ENCODE data around the gene IL17RC. TPM values are rescaled to one million over a fixed set of nuclear protein-coding genes. Genes with fewer than 3 reads are reported as not detected.
"Not testable (repeated sequence)": the region's sequence is repeated elsewhere in the genome, so short reads cannot be mapped to it uniquely, and the experiment has no call there.

Gene IL17RC
- total RNA-seq, 4 donors from 2014 or later, result 61.1 to 74.4 (median 67.1) TPM

DNA sequence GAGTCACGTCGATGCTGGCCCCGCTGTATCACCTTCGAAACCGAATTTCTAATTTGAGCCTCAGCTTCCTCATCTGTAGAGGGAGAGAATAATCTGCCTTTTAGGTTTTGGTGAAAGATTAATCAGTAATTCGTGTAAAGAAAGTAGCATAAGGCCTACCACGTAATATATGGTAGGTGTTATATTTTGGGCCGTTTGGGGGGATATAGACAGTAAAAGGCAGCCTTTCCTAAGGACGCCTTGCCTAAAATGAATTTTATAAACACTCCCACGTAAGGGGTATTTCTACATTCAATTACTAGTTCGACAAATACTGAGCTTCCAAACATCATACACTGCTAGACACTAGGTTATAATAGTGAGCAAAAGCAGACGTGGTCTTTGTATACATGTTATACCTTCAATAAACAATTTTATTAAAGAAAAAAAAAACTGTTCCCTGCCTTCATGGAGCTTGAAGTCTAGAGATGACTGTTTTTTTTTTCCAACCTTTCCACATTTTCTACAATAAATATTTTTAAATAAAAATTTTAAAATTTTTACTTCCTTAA is 25.8 kb upstream of the IL17RC start:
- Histone ChIP-seq H3K4me1 (peaks cover 0 to 47% (median 27%) of the 10 kb centered on the region in 4 donors), H3K27me3 (no peaks in the 10 kb centered on the region), H3K36me3 (peaks cover 0 to 8% (median 4%) of the 10 kb centered on the region in 4 donors), H3K27ac (peak overlapping the region; percentile 92 to 98 (median 96)), H3K4me3 (peak overlapping the region; percentile 64 to 98 (median 87)), H3K9me3 (no peaks in the 10 kb centered on the region)
- intact Hi-C loops (cut with DNase I; ENCODE audit: low total_unique reads) (no loop called here), in situ Hi-C loops (cut with MboI; ENCODE audit: low pct_ligation_motif_present in 1 of 4, low pct_unique_long_range_greater_than_20kb in 1 of 4, low sequenced_read_pairs in 3 of 4) (no loop called here)
- 5 to 8% methylated on average over 3 to 12 of the region's 12 CpGs for WGBS, 2 donors (ENCODE audit: low coverage in 1 of 2)
- DNase-seq, result no peak
- TF ChIP-seq, protein P1, sequence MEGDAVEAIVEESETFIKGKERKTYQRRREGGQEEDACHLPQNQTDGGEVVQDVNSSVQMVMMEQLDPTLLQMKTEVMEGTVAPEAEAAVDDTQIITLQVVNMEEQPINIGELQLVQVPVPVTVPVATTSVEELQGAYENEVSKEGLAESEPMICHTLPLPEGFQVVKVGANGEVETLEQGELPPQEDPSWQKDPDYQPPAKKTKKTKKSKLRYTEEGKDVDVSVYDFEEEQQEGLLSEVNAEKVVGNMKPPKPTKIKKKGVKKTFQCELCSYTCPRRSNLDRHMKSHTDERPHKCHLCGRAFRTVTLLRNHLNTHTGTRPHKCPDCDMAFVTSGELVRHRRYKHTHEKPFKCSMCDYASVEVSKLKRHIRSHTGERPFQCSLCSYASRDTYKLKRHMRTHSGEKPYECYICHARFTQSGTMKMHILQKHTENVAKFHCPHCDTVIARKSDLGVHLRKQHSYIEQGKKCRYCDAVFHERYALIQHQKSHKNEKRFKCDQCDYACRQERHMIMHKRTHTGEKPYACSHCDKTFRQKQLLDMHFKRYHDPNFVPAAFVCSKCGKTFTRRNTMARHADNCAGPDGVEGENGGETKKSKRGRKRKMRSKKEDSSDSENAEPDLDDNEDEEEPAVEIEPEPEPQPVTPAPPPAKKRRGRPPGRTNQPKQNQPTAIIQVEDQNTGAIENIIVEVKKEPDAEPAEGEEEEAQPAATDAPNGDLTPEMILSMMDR (IDR thresholded peaks at IDR 0.05), result no peak
- TF ChIP-seq POLR2A (IDR thresholded peaks at IDR 0.05) (no peak), POLR2AphosphoS5 (IDR thresholded peaks at IDR 0.05) (no peak), EP300 (IDR thresholded peaks at IDR 0.05; ENCODE audit: low read depth) (no peak)

DNA sequence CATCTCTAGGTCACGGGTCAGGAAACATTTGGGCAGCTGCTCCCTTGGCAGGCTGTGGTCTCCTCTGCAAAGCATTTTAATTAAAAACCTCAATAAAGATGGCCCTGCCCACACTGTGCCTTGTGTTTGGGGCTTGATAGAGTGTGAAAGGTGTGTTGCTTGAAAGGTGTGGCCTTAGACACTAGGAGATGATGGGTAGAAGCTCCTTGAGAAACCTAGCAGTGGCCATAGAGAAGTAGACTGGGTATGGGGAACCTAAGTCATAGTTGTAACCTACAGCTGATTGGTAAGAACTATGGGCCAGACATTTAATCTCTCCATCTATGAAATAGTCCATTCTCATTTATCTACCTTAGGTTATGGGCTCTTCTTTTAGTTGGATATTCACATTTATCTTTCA is 23.2 kb upstream of the IL17RC start:
- Histone ChIP-seq H3K27me3 (no peaks in the 10 kb centered on the region), H3K4me1 (peaks cover 3 to 73% (median 48%) of the 10 kb centered on the region in 4 donors), H3K27ac (peak overlapping the region; percentile 25 to 91 (median 50)), H3K36me3 (peaks cover 0 to 8% (median 4%) of the 10 kb centered on the region in 4 donors), H3K4me3 (no peak overlapping the region), H3K9me3 (no peaks in the 10 kb centered on the region)
- WGBS, 2 donors (ENCODE audit: low coverage in 1 of 2), result 87% methylated on average over 1 of the region's 1 CpG; no CpG with 5 or more reads in 1 of the 2 donors
- no peak for TF ChIP-seq POLR2A (IDR thresholded peaks at IDR 0.05)
- TF ChIP-seq, protein P1 (IDR thresholded peaks at IDR 0.05), result no peak
- TF ChIP-seq POLR2AphosphoS5 (IDR thresholded peaks at IDR 0.05), result no peak
- no peak for TF ChIP-seq EP300 (IDR thresholded peaks at IDR 0.05; ENCODE audit: low read depth)
- intact Hi-C loops (cut with DNase I; ENCODE audit: low total_unique reads), result no loop called here
- in situ Hi-C loops (cut with MboI; ENCODE audit: low pct_ligation_motif_present in 1 of 4, low pct_unique_long_range_greater_than_20kb in 1 of 4, low sequenced_read_pairs in 3 of 4), result no loop called here
- DNase-seq, result no peak

DNA sequence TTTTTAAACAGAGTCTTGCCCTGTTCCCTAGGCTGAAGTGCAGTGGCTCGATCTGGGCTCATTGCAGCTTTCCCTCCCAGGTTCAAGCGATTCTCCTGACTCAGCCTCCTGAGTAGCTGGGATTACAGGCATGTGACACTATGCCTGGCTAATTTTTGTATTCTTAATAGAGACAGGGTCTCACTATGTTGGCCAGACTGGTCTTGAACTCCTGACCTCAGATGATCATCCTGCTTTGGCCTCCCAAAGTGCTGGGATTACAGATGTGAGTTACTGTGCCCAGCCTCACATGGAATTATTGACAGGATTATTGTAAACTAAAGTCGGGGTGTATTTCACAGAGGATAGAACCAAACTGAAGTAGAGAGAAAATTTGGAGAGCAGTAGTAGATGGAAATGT is 21.2 kb upstream of the IL17RC start:
- in situ Hi-C loops (cut with MboI; ENCODE audit: low pct_ligation_motif_present in 1 of 4, low pct_unique_long_range_greater_than_20kb in 1 of 4, low sequenced_read_pairs in 3 of 4); H3K4me3 ChIP-seq; intact Hi-C loops (cut with DNase I; ENCODE audit: low total_unique reads); H3K36me3 ChIP-seq; DNase-seq; H3K27me3 ChIP-seq; H3K9me3 ChIP-seq: not testable (repeated sequence)
- WGBS, 2 donors (ENCODE audit: low coverage in 1 of 2), result 86 to 99% methylated on average over 2 to 3 of the region's 3 CpGs
- H3K27ac ChIP-seq, result peak overlapping the region in 2 of 4 donors; percentile 56 to 91
- peaks cover 3 to 77% (median 58%) of the 10 kb centered on the region in 4 donors for H3K4me1 ChIP-seq

DNA sequence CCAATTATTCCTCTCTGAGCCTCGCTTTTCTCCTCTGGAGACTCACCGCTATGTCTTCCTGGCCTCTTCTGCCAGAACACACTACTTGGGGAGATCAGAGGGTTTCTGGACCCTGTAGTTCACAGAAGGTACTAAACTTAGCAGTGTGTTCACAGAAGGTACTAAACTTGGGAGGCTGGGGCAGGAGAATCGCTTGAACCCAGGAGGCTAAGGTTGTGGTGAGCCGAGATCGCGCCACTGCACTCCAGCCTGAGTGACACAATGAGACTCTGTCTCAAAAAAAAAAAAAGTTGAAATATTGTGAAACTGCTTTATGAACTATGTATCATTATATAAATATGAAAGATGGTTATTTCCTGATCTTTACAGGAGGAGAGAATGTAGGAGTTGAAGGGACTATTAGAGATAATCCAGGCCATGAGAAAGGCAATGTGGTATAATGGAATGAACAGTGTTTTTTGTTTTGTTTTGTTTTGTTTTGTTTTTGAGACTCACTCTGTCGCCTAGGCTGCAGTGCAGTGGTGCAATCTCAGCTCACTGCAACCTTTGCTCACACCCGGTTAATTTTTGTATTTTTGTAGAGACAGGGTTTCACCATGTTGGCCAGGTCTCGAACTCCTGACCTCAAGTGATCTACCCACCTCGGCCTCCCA is 20.0 kb upstream of the IL17RC start:
- DNase-seq; H3K4me3 ChIP-seq; H3K36me3 ChIP-seq; in situ Hi-C loops (cut with MboI; ENCODE audit: low pct_ligation_motif_present in 1 of 4, low pct_unique_long_range_greater_than_20kb in 1 of 4, low sequenced_read_pairs in 3 of 4); H3K9me3 ChIP-seq; H3K27me3 ChIP-seq; intact Hi-C loops (cut with DNase I; ENCODE audit: low total_unique reads): not testable (repeated sequence)
- 61 to 70% methylated on average over 5 to 10 of the region's 10 CpGs for WGBS, 2 donors (ENCODE audit: low coverage in 1 of 2)
- Histone ChIP-seq H3K4me1 (peaks cover 3 to 74% (median 55%) of the 10 kb centered on the region in 4 donors), H3K27ac (peak overlapping the region; percentile 86 to 94 (median 90))

DNA sequence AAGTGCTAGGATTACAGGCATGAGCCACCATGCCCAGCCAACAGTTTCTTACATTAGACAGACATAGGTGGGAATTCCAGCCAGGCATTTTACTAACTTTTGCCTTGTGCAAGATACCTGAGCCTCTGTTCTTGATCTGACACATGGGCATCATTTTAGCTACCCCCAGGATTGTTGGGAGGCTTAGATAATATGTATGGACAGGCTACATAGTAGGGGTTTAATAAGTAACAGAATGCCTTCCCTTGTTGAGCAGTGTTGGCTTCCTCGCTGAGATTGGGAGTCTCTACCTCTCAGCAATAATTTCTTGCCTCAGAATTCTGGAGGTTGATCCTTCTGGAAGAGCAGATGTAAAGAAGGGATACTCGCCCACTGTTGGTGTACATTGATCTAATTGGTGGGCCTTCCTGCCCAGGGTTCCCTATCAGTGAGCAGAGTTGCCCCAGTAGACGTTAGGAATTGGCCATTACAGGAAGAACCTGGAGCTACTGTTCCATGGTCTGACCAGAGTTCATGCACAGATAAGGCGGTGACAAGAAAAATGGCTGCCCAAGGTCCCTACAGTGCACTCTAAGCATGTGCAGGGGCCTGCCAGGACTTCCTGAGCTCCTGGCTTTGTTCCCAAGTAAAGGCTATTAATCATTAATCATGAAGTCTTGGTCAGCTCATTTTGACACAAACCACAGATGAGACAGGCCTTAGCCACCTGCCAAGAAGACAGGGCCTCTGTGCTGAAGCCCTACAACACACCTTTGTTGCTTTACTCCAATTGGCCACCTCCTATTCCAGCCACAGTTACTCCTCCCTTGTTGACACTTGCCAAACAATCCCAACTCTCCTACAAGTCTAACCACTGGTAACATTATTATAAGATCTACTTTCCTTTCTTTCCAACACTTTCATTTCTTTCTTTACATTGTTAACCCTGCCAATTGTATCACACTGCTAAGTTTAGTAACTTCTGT is 19.2 kb upstream of the IL17RC start:
- Histone ChIP-seq H3K4me1 (peaks cover 8 to 76% (median 57%) of the 10 kb centered on the region in 4 donors), H3K27ac (peak overlapping the region; percentile 86 to 94 (median 90)), H3K4me3 (peak overlapping the region in 1 of 4 donors; percentile 9), H3K27me3 (no peaks in the 10 kb centered on the region), H3K9me3 (no peaks in the 10 kb centered on the region), H3K36me3 (peaks cover 0 to 7% (median 3%) of the 10 kb centered on the region in 4 donors)
- in situ Hi-C loops (cut with MboI; ENCODE audit: low pct_ligation_motif_present in 1 of 4, low pct_unique_long_range_greater_than_20kb in 1 of 4, low sequenced_read_pairs in 3 of 4), result no loop called here
- TF ChIP-seq, protein P1 (IDR thresholded peaks at IDR 0.05), result no peak
- TF ChIP-seq POLR2AphosphoS5 (IDR thresholded peaks at IDR 0.05) (peak in 2 of 3 donors; percentile 52 to 53), EP300 (IDR thresholded peaks at IDR 0.05; ENCODE audit: low read depth) (no peak)
- DNase-seq, result peak; percentile 67
- intact Hi-C loops (cut with DNase I; ENCODE audit: low total_unique reads), result no loop called here
- 48 to 63% methylated on average over 2 to 4 of the region's 4 CpGs for WGBS, 2 donors (ENCODE audit: low coverage in 1 of 2)

All from transverse colon (tissue), 4 donors.